ENCODE data around the gene B4GALT5.

DNA sequence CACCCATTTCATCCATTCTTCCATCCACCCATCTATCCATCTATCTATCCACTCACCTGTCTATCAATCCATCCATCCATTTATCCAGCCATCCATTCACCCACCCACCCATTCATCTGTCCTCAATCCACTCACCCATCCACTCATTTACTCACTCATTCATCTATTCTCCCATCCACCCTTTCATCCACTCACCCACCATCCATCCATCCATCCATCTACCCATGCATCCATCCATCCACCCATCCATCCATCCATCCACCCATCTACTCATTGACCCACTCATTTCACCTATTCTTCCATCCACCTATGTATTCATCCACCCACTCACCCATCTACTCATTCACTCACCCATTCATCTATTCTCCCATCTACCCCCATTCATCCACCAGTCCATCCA lies 121.6 kb downstream of the B4GALT5 start:
- TF ChIP-seq, protein P1, sequence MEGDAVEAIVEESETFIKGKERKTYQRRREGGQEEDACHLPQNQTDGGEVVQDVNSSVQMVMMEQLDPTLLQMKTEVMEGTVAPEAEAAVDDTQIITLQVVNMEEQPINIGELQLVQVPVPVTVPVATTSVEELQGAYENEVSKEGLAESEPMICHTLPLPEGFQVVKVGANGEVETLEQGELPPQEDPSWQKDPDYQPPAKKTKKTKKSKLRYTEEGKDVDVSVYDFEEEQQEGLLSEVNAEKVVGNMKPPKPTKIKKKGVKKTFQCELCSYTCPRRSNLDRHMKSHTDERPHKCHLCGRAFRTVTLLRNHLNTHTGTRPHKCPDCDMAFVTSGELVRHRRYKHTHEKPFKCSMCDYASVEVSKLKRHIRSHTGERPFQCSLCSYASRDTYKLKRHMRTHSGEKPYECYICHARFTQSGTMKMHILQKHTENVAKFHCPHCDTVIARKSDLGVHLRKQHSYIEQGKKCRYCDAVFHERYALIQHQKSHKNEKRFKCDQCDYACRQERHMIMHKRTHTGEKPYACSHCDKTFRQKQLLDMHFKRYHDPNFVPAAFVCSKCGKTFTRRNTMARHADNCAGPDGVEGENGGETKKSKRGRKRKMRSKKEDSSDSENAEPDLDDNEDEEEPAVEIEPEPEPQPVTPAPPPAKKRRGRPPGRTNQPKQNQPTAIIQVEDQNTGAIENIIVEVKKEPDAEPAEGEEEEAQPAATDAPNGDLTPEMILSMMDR (IDR thresholded peaks at IDR 0.05 in 2 of 3, conservative IDR thresholded peaks at IDR 0.05 in 1 of 3; ENCODE audit: borderline replicate concordance in 1 of 3, insufficient read depth in 1 of 3, low read depth in 2 of 3, low read length in 2 of 3): no peak
- TF ChIP-seq EZH2 (IDR thresholded peaks at IDR 0.05) (no peak), CEBPB (IDR thresholded peaks at IDR 0.05; ENCODE audit: low read depth) (no peak), SP1 (IDR thresholded peaks at IDR 0.05; ENCODE audit: low read depth) (no peak)
- TF ChIP-seq, protein P2, sequence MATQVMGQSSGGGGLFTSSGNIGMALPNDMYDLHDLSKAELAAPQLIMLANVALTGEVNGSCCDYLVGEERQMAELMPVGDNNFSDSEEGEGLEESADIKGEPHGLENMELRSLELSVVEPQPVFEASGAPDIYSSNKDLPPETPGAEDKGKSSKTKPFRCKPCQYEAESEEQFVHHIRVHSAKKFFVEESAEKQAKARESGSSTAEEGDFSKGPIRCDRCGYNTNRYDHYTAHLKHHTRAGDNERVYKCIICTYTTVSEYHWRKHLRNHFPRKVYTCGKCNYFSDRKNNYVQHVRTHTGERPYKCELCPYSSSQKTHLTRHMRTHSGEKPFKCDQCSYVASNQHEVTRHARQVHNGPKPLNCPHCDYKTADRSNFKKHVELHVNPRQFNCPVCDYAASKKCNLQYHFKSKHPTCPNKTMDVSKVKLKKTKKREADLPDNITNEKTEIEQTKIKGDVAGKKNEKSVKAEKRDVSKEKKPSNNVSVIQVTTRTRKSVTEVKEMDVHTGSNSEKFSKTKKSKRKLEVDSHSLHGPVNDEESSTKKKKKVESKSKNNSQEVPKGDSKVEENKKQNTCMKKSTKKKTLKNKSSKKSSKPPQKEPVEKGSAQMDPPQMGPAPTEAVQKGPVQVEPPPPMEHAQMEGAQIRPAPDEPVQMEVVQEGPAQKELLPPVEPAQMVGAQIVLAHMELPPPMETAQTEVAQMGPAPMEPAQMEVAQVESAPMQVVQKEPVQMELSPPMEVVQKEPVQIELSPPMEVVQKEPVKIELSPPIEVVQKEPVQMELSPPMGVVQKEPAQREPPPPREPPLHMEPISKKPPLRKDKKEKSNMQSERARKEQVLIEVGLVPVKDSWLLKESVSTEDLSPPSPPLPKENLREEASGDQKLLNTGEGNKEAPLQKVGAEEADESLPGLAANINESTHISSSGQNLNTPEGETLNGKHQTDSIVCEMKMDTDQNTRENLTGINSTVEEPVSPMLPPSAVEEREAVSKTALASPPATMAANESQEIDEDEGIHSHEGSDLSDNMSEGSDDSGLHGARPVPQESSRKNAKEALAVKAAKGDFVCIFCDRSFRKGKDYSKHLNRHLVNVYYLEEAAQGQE (IDR thresholded peaks at IDR 0.05; ENCODE audit: low read depth): no peak
